ENCODE measurements around the gene ZCCHC14. TPM values are rescaled to one million over a fixed set of nuclear protein-coding genes. Genes with fewer than 3 reads are reported as not detected.

ZCCHC14 gene
- total RNA-seq, 4 donors from 2014 or later: 21.8 to 64.0 (median 28.8) TPM

GRCh38 chr16:87531418-87531817 is 38.6 kb upstream of the ZCCHC14 start:
- TF ChIP-seq CTCF (IDR thresholded peaks at IDR 0.05): no peak
- no peak for TF ChIP-seq POLR2A (IDR thresholded peaks at IDR 0.05)
- no peak for TF ChIP-seq EP300 (IDR thresholded peaks at IDR 0.05)
- TF ChIP-seq POLR2AphosphoS5 (IDR thresholded peaks at IDR 0.05): no peak
- H3K36me3 ChIP-seq: no peaks in the 10 kb centered on the region
- no peak overlapping the region for H3K27ac ChIP-seq
- DNase-seq (ENCODE audit: low spot score in 2 of 2): no peak
- H3K9me3 ChIP-seq: peaks cover 8% of the 10 kb centered on the region
- no peak overlapping the region for H3K4me3 ChIP-seq
- H3K27me3 ChIP-seq: peaks cover 13% of the 10 kb centered on the region
- WGBS: 80% methylated on average over 3 of the region's 3 CpGs
- H3K4me1 ChIP-seq: no peaks in the 10 kb centered on the region

GRCh38 chr16:87528690-87529579 is 36.1 kb upstream of the ZCCHC14 start:
- H3K4me3 ChIP-seq: no peak overlapping the region
- peaks cover 8% of the 10 kb centered on the region for H3K9me3 ChIP-seq
- H3K4me1 ChIP-seq: no peaks in the 10 kb centered on the region
- TF ChIP-seq CTCF (IDR thresholded peaks at IDR 0.05) (no peak), POLR2AphosphoS5 (IDR thresholded peaks at IDR 0.05) (no peak), POLR2A (IDR thresholded peaks at IDR 0.05) (no peak), EP300 (IDR thresholded peaks at IDR 0.05) (no peak)
- no peak overlapping the region for H3K27ac ChIP-seq
- peaks cover 11% of the 10 kb centered on the region for H3K27me3 ChIP-seq
- H3K36me3 ChIP-seq: no peaks in the 10 kb centered on the region
- 79% methylated on average over 10 of the region's 10 CpGs for WGBS
- DNase-seq (ENCODE audit: low spot score in 2 of 2): no peak

- Histone ChIP-seq H3K4me1 (no peaks in the 10 kb centered on the region), H3K4me3 (no peak overlapping the region), H3K27ac (no peak overlapping the region), H3K36me3 (no peaks in the 10 kb centered on the region), H3K9me3 (no peaks in the 10 kb centered on the region), H3K27me3 (peaks cover 10% of the 10 kb centered on the region)
- WGBS: 84% methylated on average over 9 of the region's 11 CpGs
- DNase-seq (ENCODE audit: low spot score in 2 of 2): no peak
- no peak for TF ChIP-seq EP300 (IDR thresholded peaks at IDR 0.05)
- no peak for TF ChIP-seq POLR2AphosphoS5 (IDR thresholded peaks at IDR 0.05)
- TF ChIP-seq CTCF (IDR thresholded peaks at IDR 0.05): no peak
Measured at GRCh38 chr16:87527055-87527724, 34.4 kb upstream of the ZCCHC14 start.

- no peak for TF ChIP-seq EP300 (IDR thresholded peaks at IDR 0.05)
- no peak for TF ChIP-seq CTCF (IDR thresholded peaks at IDR 0.05)
- no peak for TF ChIP-seq POLR2AphosphoS5 (IDR thresholded peaks at IDR 0.05)
- no peak for TF ChIP-seq POLR2A (IDR thresholded peaks at IDR 0.05)
- no peak for DNase-seq (ENCODE audit: low spot score in 2 of 2)
- Histone ChIP-seq H3K27me3 (peaks cover 2% of the 10 kb centered on the region), H3K4me1 (no peaks in the 10 kb centered on the region), H3K9me3 (no peaks in the 10 kb centered on the region), H3K27ac (no peak overlapping the region), H3K4me3 (no peak overlapping the region), H3K36me3 (no peaks in the 10 kb centered on the region)
- WGBS: 88% methylated on average over 6 of the region's 6 CpGs
Measured at GRCh38 chr16:87526238-87526947, 33.6 kb upstream of the ZCCHC14 start.

- no peaks in the 10 kb centered on the region for H3K36me3 ChIP-seq
- no peaks in the 10 kb centered on the region for H3K27me3 ChIP-seq
- TF ChIP-seq EP300 (IDR thresholded peaks at IDR 0.05): no peak
- H3K27ac ChIP-seq: no peak overlapping the region
- DNase-seq (ENCODE audit: low spot score in 2 of 2): no peak
- no peaks in the 10 kb centered on the region for H3K9me3 ChIP-seq
- 75% methylated on average over 4 of the region's 4 CpGs for WGBS
- H3K4me1 ChIP-seq: no peaks in the 10 kb centered on the region
- H3K4me3 ChIP-seq: no peak overlapping the region
Measured at GRCh38 chr16:87525352-87525751, 32.5 kb upstream of the ZCCHC14 start.
